T-helper 1 cell treated with Interleukin-12 subunit alpha and Interleukin-12 subunit beta and Interleukin-4 antibody, amounts not matched to agents 30 ng/mL and 1 ng/mL, for 36 hours (primary cell): Measurements from ENCODE around the gene DHX57. TPM values are rescaled to one million over a fixed set of nuclear protein-coding genes. Genes with fewer than 3 reads are reported as not detected.
"Not testable (repeated sequence)": the region's sequence is repeated elsewhere in the genome, so short reads cannot be mapped to it uniquely, and the experiment has no call there.

Experiments used
- intact Hi-C: fragments of 100-400 bp; cut with micrococcal nuclease; formaldehyde crosslinking; loops from one replicate; pipeline ENCODE4 v1.15.1; 2024
- total RNA-seq: library from RNA; stranded (reverse); gene quantifications from 2 replicates; pipeline ENCODE4 v1.2.3, GENCODE V29; 2022

DHX57 gene
- total RNA-seq, 1 donor from 2014 or later: 17.7 TPM

DNA sequence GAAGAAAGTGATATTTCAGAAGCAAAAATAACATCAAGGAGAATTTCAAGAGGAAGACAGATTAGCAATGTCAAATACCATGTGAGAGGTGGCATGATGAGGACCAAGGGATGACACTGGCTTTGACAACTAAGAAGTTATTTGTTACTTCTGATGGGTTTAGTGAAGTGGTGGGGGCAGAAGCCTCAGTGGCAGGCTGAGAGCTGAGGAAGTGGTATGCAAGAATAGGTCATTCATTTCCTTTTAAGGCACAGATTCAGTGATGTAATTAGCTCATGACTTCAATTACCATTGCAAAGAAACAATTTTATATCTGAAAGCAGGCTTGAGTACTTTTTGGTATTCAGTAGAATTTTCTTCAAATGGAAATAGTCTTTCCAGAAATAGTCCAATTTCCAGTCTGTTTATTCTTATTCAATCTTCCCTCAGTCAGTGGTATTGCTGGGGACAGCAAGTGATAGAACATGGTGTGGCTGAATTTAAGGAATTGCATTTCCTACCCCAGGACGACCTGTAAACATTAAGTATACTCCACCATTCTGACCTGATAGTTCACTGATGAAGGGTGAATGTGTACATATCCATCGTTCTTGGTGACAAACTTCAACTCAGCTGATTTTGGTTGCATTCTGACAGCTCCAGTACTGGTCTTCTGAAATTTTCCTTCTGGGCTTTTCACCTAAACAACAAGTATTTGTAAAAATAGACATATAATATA is 69.6 kb downstream of the DHX57 start:
- intact Hi-C loops: no loop called here

- intact Hi-C loops: no loop called here
Measured at GRCh38 chr2:38797953-38798352, 77.8 kb downstream of the DHX57 start.

- intact Hi-C loops: no loop called here
Measured at GRCh38 chr2:38797250-38797676, 78.5 kb downstream of the DHX57 start.

DNA sequence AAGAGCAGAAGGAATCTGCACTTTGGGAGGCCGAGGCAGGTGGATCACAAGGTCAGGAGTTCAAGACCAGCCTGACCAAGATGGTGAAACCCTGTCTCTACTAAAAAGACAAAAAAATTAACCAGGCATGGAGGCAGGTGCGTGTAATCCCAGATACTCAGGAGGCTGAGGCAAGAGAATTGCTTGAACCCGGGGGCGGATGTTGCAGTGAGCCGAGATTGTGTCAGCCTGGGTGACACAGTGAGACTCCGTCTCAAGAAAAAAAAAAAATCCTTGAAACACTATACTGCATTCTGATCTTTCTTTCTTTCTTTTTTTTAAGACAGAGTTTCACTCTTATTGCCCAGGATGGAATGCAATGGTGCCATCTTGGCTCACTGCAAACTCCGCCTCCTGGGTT is 80.7 kb downstream of the DHX57 start:
- intact Hi-C loops: not testable (repeated sequence)

GRCh38 chr2:38794235-38794946 is 81.3 kb downstream of the DHX57 start:
- intact Hi-C loops: no loop called here

- intact Hi-C loops: no loop called here
Measured at GRCh38 chr2:38793511-38793910, 82.2 kb downstream of the DHX57 start.

GRCh38 chr2:38792751-38793150 is 83.0 kb downstream of the DHX57 start:
- intact Hi-C loops: no loop called here

DNA sequence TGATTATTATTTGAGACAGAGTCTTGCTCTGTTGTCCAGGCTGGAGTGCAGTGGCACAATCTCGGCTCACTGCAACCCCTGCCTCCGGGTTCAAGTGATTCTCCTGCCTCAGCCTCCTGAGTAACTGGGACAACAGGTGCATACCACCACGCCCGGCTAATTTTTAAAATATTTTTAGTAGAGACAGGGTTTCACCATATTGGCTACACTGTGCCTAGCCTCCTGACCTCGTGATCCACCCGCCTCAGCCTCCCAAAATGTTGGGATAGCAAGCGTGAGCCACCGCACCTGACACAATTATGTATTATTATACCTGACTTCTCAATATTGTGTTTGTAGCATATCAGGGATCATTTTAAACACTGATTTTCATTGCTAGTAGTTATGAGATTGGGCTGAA is 83.4 kb downstream of the DHX57 start:
- intact Hi-C loops: not testable (repeated sequence)

- intact Hi-C loops: no loop called here
Measured at GRCh38 chr2:38791744-38792143, 84.0 kb downstream of the DHX57 start.

- intact Hi-C loops: no loop called here
Measured at GRCh38 chr2:38789691-38790090, 86.0 kb downstream of the DHX57 start.

DNA sequence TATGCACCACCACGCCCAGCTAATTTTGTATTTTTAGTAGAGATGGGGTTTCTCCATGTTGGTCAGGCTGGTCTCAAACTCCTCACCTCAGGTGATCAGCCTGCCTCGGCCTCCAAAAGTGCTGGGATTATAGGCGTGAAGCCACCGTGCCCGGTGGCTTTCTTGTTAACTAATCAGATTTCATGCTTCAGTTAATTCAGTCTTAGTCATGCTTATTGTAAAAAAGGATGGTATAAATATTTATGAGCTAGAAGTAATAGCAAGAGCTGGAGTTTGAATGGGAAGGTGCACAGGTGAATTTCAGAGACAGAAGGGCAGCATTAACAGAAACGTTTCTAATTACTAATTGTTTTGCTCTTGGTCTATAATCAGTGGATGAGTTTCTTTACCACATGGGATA is 87.4 kb downstream of the DHX57 start:
- intact Hi-C loops: no loop called here

DNA sequence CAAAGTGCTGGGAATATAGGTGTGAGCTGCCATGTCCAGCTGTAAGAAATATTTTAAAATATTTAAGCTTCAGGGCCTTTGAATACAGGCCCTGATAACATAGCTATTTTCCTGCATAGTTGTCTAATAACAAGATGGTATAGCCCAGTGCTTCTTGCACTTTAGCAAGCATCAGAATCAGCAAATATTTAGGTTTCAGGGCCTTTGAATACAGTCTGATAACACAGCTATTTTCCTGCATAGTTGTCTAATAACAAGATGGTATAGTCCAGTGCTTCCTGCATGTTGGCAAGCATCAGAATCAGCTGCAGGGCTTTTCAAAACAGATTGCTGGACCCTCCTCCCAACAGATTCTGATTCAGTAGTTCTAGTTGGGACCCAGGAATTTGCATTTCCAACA is 92.1 kb downstream of the DHX57 start:
- intact Hi-C loops: no loop called here

- intact Hi-C loops: loop anchor here (1.0 to 5.0 kb wide), 11 partner anchors 15 to 1811 kb away; partner anchors contain the start of genes DHX57, MORN2, SRSF7 and STRN
Measured at GRCh38 chr2:38778687-38779082, 97.0 kb downstream of the DHX57 start.

- intact Hi-C loops: loop anchor here (5.0 kb wide), 2 partner anchors 456 to 1809 kb away; partner anchors contain the start of gene STRN
Measured at GRCh38 chr2:38776531-38776930, 99.2 kb downstream of the DHX57 start.

GRCh38 chr2:38775921-38776225 is 99.9 kb downstream of the DHX57 start:
- intact Hi-C loops: loop anchor here (5.0 kb wide), 2 partner anchors 456 to 1809 kb away; partner anchors contain the start of gene STRN

DNA sequence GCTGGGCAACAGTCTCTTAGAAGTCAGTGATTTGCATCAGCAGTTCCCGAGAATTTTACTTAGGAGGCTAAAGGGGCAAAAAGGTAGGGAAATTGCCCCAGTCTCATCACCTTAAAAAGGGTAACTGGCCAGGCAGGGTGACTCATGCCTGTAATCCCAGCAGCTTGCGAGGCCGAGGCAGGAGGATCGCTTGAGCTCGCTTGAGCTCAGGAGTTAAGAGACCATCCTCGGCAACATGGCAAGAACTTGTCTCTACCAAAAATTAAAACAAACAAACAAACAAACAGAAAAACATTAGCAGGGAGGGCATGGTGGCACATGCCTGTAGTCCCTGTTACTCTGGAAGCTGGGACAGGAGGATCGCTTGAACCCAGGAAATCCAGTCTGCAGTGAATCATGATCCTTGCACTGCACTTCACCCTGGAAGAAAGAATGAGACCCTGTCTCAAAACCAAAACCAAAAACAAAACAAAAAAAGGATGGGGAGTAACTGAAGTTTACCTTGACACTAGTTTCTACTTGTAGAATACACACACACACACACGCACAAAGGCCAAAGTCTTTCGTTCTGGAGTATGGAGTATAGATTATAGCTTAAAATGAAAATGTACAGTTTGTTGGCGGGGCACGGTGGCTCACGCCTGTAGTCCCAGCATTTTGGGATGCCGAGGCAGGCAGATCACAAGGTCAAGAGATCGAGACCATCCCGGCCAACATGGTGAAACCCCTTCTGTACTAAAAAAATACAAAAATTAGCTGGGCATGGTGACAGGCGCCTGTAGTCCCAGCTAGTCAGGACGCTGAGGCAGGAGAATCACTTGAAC is 100.4 kb downstream of the DHX57 start:
- intact Hi-C loops: loop anchor here (5.0 kb wide), 2 partner anchors 457 to 1808 kb away; partner anchors contain the start of gene STRN

DNA sequence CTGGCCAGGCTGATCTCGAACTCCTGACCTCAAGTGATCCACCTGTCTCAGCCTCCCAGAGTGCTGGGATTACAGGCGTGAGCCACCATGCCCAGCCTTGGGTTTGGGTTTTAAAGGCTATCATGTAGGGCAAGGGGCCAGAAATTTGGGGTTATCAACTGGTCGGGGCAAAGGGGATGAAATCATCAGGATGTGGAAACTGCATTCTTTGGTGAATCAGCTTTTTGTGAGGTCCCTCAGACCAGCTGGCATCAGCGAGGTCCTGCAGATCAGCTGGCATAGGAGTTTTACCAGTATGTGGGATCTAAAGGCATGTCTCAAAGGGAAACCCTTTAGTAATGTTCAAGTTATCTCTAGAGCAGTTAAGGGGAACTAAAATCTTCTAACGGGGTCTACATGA is 104.1 kb downstream of the DHX57 start:
- intact Hi-C loops: no loop called here

DNA sequence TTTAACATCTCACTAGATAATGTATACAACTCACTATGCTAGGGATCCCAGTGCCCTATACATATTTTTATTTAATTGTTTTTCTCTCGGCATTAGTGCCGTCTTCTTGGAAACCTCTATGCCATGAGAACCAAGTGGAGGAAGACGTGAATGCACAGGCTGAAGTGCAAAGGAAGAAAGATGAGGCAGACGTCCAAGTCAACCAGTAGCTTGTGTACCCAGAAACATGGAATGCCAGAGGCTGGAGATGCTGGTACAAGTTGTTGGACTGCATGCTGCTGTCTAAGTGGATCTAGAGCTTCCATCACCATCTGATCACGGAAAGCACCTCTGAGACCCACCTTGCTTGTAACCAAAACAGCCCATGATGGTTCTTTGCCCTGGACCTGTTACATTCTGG is 110.2 kb downstream of the DHX57 start:
- intact Hi-C loops: no loop called here

GRCh38 chr2:38765149-38765548 is 110.6 kb downstream of the DHX57 start:
- intact Hi-C loops: no loop called here

GRCh38 chr2:38763728-38764127 is 112.0 kb downstream of the DHX57 start:
- intact Hi-C loops: loop anchor here (1.0 kb wide), 2 partner anchors 12 to 15 kb away; partner anchors contain the start of genes GEMIN6 and SRSF7

DNA sequence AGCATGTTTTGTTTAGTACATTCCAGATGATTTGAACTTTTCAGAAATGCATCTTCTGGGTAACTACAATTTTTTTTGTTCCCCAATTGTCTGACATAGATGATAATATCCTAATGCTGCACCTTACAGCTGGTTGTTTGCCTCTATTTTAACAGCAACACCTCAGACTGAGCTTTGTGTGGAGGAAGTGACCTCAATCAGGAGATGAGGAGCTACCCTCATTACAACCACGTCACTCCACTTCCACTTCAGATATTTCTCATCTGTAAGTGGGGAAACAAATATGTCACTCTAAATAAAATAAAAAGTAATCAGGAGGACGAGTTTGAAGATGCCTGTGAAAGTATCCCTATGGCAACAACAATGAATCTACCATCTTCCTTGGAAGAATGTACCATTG is 112.5 kb downstream of the DHX57 start:
- intact Hi-C loops: loop anchor here (1.0 kb wide), 2 partner anchors 12 to 15 kb away; partner anchors contain the start of genes GEMIN6 and SRSF7

GRCh38 chr2:38755891-38756290 is 119.8 kb downstream of the DHX57 start:
- intact Hi-C loops: loop anchor here (10.0 kb wide), 2 partner anchors 1601 to 1671 kb away; partner anchors contain the start of genes EIF2AK2, GPATCH11 and HEATR5B
